K562 (cell line): ENCODE results near the gene WDR93. TPM values are rescaled to one million over a fixed set of nuclear protein-coding genes. Genes with fewer than 3 reads are reported as not detected.

Experiments
- ATF7 ChIP-seq: fragments of 450-650 bp; IDR thresholded peaks from 2 replicates; pipeline ENCODE4 v1.7.1; 2014; ENCODE audit warnings: mild to moderate bottlenecking, moderate library complexity
- CHD4 ChIP-seq: fragments of 200-600 bp; sonication (generic); IDR thresholded peaks from 3 replicates; pipeline ENCODE4 v1.6.1; 2012; ENCODE audit warnings: low read depth, mild to moderate bottlenecking, mixed read lengths, low read length, inconsistent platforms; ENCODE audit not compliant: insufficient read depth, insufficient replicate concordance, poor library complexity, severe bottlenecking
- EZH2 ChIP-seq: IDR thresholded peaks from 2 replicates; pipeline ENCODE4 v1.6.1; 2012; ENCODE audit warnings: low read depth, mild to moderate bottlenecking, inconsistent platforms, low read length, borderline replicate concordance
- GABPB1 ChIP-seq: sonication (generic); formaldehyde crosslinking; IDR thresholded peaks from 2 replicates; pipeline ENCODE4 v1.8.0; 2022; ENCODE audit warnings: mild to moderate bottlenecking, missing genetic modification reagents
- MEIS2 ChIP-seq: fragments of 450-650 bp; IDR thresholded peaks from 2 replicates; pipeline ENCODE4 v1.6.1; 2014; ENCODE audit warnings: mild to moderate bottlenecking; ENCODE audit not compliant: partially characterized antibody
- PHF8 ChIP-seq: fragments of 200-600 bp; sonication (generic); IDR thresholded peaks from 2 replicates; pipeline ENCODE4 v1.6.1; 2012; ENCODE audit warnings: mixed run types, mild to moderate bottlenecking, inconsistent platforms, low read length, moderate library complexity, borderline replicate concordance
- PTBP1 ChIP-seq: fragments of 200-400 bp; formaldehyde crosslinking; IDR thresholded peaks from 2 replicates; pipeline ENCODE4 v1.6.1; 2017; ENCODE audit warnings: low read depth, low read length
- TAF15 ChIP-seq: fragments of 200-400 bp; formaldehyde crosslinking; IDR thresholded peaks from 2 replicates; pipeline ENCODE4 v1.6.1; 2017; ENCODE audit warnings: mild to moderate bottlenecking, low read depth, low read length, moderate library complexity
- polyA plus RNA-seq, 8 experiments: library from polyadenylated mRNA; depleted of rRNA in 4 of 8; stranded (reverse) in 5 of 8; unstranded in 3 of 8; fragments of >200 nt; fragmentation: Nextera tagmentation in 2 of 8; fragmentation: Illumina TruSeq in 1 of 8; extraction: Ambion mirVana in 2 of 8; extraction: Trizol in 1 of 8; gene quantifications; 2 replicates each; pipeline versions ENCODE4 v1.2.1 to v1.2.3, GENCODE V29; 2011 to 2014; ENCODE audit warnings: inconsistent platforms in 1 of 8, missing spikeins in 1 of 8
- total RNA-seq, 7 experiments: library from RNA; depleted of rRNA in 6 of 7; stranded (reverse); fragments of >200 nt in 6 of 7; fragmentation: Illumina TruSeq in 2 of 7; extraction: Trizol in 2 of 7; gene quantifications; 2 replicates each; pipeline versions ENCODE4 v1.2.1 to v1.2.3, GENCODE V29; 2011 to 2021; ENCODE audit warnings: low replicate concordance in 1 of 7
- TF ChIP-seq, protein P1 (sequence below): sonication (generic); formaldehyde crosslinking; IDR thresholded peaks from 2 replicates; pipeline ENCODE4 v1.8.0; 2023; ENCODE audit warnings: mild to moderate bottlenecking, missing genetic modification reagents
- TF ChIP-seq, protein P2 (sequence below): fragments of 200-800 bp; sonication (Bioruptor generic); IDR thresholded peaks from 2 replicates; pipeline ENCODE4 v1.6.1; 2017; ENCODE audit warnings: missing genetic modification characterization, missing compliant biosample characterization
- TF ChIP-seq, protein P3 (sequence below): sonication (generic); formaldehyde crosslinking; IDR thresholded peaks from 2 replicates; pipeline ENCODE4 v1.8.1; 2023; ENCODE audit warnings: mild to moderate bottlenecking, missing genetic modification reagents
- TF ChIP-seq, protein P4 (sequence below): sonication (generic); formaldehyde crosslinking; IDR thresholded peaks from 2 replicates; pipeline ENCODE4 v1.8.0; 2022; ENCODE audit warnings: missing genetic modification reagents, mild to moderate bottlenecking, borderline replicate concordance
- TF ChIP-seq, protein P5 (sequence below), 3 experiments: fragments of 200-800 bp in 1 of 3; sonication (Bioruptor generic) in 1 of 3; sonication (generic) in 1 of 3; formaldehyde crosslinking in 1 of 3; IDR thresholded peaks; 2 replicates each; pipeline versions ENCODE4 v1.6.1 to v1.8.0; 2016 to 2022; ENCODE audit warnings: mild to moderate bottlenecking in 2 of 3, missing compliant biosample characterization in 2 of 3, missing genetic modification characterization in 2 of 3, missing genetic modification reagents in 1 of 3

Gene WDR93
- total and polyA plus RNA-seq, 9 of the 15 experiments (the other 6 are each of a cell fraction or from before 2014, with no cell fraction given), result not detected

DNA sequence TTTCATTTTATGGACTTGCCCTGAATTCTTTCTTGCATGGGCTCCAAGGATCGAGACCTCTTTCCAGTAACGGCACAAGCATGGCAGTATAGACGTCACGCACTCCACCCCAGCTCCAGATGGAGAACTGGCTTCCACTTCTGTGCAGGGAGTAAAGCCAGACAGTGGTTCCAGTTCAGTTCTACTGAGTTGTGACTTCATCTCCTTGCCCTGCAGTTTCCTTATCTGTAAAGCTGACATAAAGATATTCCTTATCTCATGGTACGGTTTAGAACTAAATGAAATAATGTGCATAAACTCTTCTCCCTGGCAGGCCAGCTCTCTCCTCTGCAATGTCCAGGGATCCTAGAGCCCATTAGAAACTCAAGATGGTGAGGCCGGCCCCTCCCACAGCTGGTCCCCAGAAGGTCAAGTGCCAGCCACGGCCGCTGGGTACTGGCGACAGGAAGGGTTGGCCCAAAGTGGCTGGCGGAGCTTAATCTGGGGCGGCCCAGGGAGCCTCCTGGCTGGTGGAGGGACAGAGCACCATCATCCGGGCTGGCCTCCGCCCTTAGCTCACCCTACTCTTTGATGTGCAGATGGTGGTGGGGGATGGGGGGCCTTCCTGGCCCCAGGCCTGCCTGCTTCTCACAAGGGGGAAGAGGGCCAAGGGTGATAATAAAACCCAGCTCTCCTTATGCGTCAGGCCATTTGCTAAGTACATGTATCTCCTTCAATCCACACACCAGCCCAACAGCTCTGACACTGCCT, 92.7 kb downstream of the WDR93 start (continued):
- TF ChIP-seq, protein P1, sequence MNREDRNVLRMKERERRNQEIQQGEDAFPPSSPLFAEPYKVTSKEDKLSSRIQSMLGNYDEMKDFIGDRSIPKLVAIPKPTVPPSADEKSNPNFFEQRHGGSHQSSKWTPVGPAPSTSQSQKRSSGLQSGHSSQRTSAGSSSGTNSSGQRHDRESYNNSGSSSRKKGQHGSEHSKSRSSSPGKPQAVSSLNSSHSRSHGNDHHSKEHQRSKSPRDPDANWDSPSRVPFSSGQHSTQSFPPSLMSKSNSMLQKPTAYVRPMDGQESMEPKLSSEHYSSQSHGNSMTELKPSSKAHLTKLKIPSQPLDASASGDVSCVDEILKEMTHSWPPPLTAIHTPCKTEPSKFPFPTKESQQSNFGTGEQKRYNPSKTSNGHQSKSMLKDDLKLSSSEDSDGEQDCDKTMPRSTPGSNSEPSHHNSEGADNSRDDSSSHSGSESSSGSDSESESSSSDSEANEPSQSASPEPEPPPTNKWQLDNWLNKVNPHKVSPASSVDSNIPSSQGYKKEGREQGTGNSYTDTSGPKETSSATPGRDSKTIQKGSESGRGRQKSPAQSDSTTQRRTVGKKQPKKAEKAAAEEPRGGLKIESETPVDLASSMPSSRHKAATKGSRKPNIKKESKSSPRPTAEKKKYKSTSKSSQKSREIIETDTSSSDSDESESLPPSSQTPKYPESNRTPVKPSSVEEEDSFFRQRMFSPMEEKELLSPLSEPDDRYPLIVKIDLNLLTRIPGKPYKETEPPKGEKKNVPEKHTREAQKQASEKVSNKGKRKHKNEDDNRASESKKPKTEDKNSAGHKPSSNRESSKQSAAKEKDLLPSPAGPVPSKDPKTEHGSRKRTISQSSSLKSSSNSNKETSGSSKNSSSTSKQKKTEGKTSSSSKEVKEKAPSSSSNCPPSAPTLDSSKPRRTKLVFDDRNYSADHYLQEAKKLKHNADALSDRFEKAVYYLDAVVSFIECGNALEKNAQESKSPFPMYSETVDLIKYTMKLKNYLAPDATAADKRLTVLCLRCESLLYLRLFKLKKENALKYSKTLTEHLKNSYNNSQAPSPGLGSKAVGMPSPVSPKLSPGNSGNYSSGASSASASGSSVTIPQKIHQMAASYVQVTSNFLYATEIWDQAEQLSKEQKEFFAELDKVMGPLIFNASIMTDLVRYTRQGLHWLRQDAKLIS (CRISPR knock-in tag), result no peak
- TF ChIP-seq EZH2 (no peak), ATF7 (peak; percentile 60; the same call in 1 of the 2 replicates), MEIS2 (no peak), GABPB1 (CRISPR knock-in tag) (peak; percentile 12; the same call in 1 of the 2 replicates), PHF8 (no peak), CHD4 (no peak), TAF15 (no peak), PTBP1 (no peak)
- TF ChIP-seq, protein P2, sequence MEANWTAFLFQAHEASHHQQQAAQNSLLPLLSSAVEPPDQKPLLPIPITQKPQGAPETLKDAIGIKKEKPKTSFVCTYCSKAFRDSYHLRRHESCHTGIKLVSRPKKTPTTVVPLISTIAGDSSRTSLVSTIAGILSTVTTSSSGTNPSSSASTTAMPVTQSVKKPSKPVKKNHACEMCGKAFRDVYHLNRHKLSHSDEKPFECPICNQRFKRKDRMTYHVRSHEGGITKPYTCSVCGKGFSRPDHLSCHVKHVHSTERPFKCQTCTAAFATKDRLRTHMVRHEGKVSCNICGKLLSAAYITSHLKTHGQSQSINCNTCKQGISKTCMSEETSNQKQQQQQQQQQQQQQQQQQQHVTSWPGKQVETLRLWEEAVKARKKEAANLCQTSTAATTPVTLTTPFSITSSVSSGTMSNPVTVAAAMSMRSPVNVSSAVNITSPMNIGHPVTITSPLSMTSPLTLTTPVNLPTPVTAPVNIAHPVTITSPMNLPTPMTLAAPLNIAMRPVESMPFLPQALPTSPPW, result peak; percentile 43; the same call in 1 of the 2 replicates
- TF ChIP-seq, protein P3, sequence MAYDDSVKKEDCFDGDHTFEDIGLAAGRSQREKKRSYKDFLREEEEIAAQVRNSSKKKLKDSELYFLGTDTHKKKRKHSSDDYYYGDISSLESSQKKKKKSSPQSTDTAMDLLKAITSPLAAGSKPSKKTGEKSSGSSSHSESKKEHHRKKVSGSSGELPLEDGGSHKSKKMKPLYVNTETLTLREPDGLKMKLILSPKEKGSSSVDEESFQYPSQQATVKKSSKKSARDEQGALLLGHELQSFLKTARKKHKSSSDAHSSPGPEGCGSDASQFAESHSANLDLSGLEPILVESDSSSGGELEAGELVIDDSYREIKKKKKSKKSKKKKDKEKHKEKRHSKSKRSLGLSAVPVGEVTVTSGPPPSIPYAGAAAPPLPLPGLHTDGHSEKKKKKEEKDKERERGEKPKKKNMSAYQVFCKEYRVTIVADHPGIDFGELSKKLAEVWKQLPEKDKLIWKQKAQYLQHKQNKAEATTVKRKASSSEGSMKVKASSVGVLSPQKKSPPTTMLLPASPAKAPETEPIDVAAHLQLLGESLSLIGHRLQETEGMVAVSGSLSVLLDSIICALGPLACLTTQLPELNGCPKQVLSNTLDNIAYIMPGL (CRISPR knock-in tag), result no peak
- TF ChIP-seq, protein P4, sequence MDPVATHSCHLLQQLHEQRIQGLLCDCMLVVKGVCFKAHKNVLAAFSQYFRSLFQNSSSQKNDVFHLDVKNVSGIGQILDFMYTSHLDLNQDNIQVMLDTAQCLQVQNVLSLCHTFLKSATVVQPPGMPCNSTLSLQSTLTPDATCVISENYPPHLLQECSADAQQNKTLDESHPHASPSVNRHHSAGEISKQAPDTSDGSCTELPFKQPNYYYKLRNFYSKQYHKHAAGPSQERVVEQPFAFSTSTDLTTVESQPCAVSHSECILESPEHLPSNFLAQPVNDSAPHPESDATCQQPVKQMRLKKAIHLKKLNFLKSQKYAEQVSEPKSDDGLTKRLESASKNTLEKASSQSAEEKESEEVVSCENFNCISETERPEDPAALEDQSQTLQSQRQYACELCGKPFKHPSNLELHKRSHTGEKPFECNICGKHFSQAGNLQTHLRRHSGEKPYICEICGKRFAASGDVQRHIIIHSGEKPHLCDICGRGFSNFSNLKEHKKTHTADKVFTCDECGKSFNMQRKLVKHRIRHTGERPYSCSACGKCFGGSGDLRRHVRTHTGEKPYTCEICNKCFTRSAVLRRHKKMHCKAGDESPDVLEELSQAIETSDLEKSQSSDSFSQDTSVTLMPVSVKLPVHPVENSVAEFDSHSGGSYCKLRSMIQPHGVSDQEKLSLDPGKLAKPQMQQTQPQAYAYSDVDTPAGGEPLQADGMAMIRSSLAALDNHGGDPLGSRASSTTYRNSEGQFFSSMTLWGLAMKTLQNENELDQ, result no peak
- TF ChIP-seq, protein P5, sequence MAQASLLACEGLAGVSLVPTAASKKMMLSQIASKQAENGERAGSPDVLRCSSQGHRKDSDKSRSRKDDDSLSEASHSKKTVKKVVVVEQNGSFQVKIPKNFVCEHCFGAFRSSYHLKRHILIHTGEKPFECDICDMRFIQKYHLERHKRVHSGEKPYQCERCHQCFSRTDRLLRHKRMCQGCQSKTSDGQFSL (CRISPR knock-in tag; IDR thresholded peaks at IDR 0.05), result no peak
- TF ChIP-seq, protein P5 (tag; IDR thresholded peaks at IDR 0.05), result no peak
